ENCODE data around the gene TRIM67. TPM values are rescaled to one million over a fixed set of nuclear protein-coding genes. Genes with fewer than 3 reads are reported as not detected.

TRIM67 gene
- total RNA-seq, 5 donors from 2014 or later (not counting 1 experiment from before 2014, with no cell fraction given) = not detected

DNA sequence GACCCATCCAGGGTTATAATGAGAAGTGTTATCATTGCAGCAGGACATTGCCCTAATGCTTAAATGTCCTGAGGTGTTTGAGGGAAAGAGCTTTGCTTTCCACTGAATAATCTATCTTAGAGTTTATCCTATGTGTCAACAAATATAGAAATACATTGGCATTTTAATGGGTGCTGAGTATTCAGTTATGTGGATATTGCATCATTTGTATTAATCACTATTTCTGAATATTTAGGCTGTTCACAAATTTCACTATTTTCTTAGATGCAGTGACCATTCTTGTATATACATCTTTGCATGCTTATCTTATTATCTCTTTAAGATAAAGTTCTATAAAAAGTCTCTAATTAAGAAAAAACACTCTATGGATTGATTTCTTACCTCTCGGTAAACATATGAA is 18.2 kb downstream of the TRIM67 start:
- H3K4me3 ChIP-seq (ENCODE audit: control insufficient read depth in 1 of 2, extremely low read depth in 1 of 2, low read length in 1 of 2) = no peak overlapping the region
- H3K27me3 Mint-ChIP-seq = peaks cover 47 to 65% of the 10 kb centered on the region in 2 donors
- ATAC-seq (replicated peaks in 1 of 4) (no peak), DNase-seq (no peak)
- H3K4me1 ChIP-seq (ENCODE audit: control insufficient read depth in 1 of 2, extremely low read depth in 1 of 2, insufficient read depth in 2 of 2, low read length in 2 of 2) = no peaks in the 10 kb centered on the region
- H3K27ac ChIP-seq (ENCODE audit: low read length) = no peak overlapping the region
- POLR2A ChIA-PET = no interaction called here
- H3K36me3 ChIP-seq (ENCODE audit: control insufficient read depth in 2 of 2, extremely low read depth in 1 of 2, insufficient read depth in 1 of 2, low read length in 1 of 2) = no peaks in the 10 kb centered on the region
- H3K27ac Mint-ChIP-seq = no peak overlapping the region
- H3K36me3 Mint-ChIP-seq = no peaks in the 10 kb centered on the region
- no peaks in the 10 kb centered on the region for H3K9me3 Mint-ChIP-seq
- CTCF ChIA-PET = no interaction called here
- H3K4me3 Mint-ChIP-seq = no peak overlapping the region
- H3K4me1 Mint-ChIP-seq = no peaks in the 10 kb centered on the region
- H3K9me3 ChIP-seq = no peaks in the 10 kb centered on the region
- no CpG with 5 or more reads among the region's 1 CpG for WGBS (ENCODE audit: insufficient coverage)
- H3K27me3 ChIP-seq (replicated peaks in 1 of 2; ENCODE audit: control insufficient read depth in 2 of 2, extremely low read depth in 1 of 2, insufficient read depth in 2 of 2, low read length in 1 of 2) = peaks cover 4 to 26% of the 10 kb centered on the region in 2 experiments

DNA sequence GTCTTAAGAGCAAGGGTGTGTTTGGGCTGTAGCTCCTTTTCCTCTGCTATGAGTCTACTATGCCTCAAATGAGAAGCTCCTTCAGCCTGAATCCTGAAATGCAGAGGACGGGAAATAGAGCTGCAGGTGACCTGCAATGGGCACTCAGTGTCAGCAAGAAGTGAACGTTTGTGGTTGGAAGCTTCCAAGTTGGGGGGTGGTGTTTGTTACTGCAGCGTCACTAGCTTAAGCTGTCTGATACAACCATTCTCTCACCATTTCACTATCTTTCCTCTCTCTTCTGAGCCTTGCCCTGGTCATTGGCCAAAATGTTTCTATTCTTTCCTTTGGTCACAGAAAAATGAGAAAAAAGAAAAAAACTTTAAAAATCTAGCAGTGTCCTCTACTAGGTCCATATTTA is 19.4 kb downstream of the TRIM67 start:
- H3K4me1 Mint-ChIP-seq = no peaks in the 10 kb centered on the region
- no CpG with 5 or more reads among the region's 3 CpGs for WGBS (ENCODE audit: insufficient coverage)
- ChIA-PET CTCF (interaction anchor here in 1 of 2 donors (0.7 kb wide), 1 partner anchor 24 kb away, joined by 3 read pairs; no protein-coding TSS in a partner anchor), POLR2A (no interaction called here)
- H3K36me3 Mint-ChIP-seq = no peaks in the 10 kb centered on the region
- DNase-seq (no peak), ATAC-seq (replicated peaks in 1 of 4) (no peak)
- Histone ChIP-seq H3K27me3 (replicated peaks in 1 of 2; ENCODE audit: control insufficient read depth in 2 of 2, extremely low read depth in 1 of 2, insufficient read depth in 2 of 2, low read length in 1 of 2) (peaks cover 3 to 38% of the 10 kb centered on the region in 2 experiments), H3K36me3 (ENCODE audit: control insufficient read depth in 2 of 2, extremely low read depth in 1 of 2, insufficient read depth in 1 of 2, low read length in 1 of 2) (no peaks in the 10 kb centered on the region), H3K27ac (ENCODE audit: low read length) (no peak overlapping the region), H3K4me3 (ENCODE audit: control insufficient read depth in 1 of 2, extremely low read depth in 1 of 2, low read length in 1 of 2) (no peak overlapping the region), H3K9me3 (no peaks in the 10 kb centered on the region), H3K4me1 (ENCODE audit: control insufficient read depth in 1 of 2, extremely low read depth in 1 of 2, insufficient read depth in 2 of 2, low read length in 2 of 2) (no peaks in the 10 kb centered on the region)
- H3K27ac Mint-ChIP-seq = no peak overlapping the region
- H3K9me3 Mint-ChIP-seq = no peaks in the 10 kb centered on the region
- H3K4me3 Mint-ChIP-seq = no peak overlapping the region
- peaks cover 40 to 63% of the 10 kb centered on the region in 2 donors for H3K27me3 Mint-ChIP-seq

DNA sequence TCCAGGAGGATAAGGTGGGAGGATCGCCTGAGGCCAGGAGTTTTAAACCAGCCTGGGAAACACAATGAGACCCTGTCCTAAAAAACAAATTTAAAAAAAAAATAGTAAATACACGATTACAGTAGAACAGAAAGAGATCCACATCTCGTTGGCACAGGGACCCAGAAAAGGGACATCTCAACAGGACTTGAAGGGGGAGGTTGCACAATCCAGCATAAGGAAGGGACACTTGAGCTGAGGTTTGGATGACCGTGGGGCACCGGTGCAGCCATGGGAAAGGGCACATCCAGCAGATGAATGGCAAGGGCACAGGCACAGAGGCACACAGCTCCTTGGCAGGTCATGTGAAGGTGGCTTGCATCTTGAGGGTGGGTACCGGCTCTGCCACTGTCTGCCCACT is 20.5 kb downstream of the TRIM67 start:
- H3K4me3 Mint-ChIP-seq = no peak overlapping the region
- Histone ChIP-seq H3K36me3 (ENCODE audit: control insufficient read depth in 2 of 2, extremely low read depth in 1 of 2, insufficient read depth in 1 of 2, low read length in 1 of 2) (no peaks in the 10 kb centered on the region), H3K9me3 (no peaks in the 10 kb centered on the region), H3K4me3 (ENCODE audit: control insufficient read depth in 1 of 2, extremely low read depth in 1 of 2, low read length in 1 of 2) (no peak overlapping the region), H3K4me1 (ENCODE audit: control insufficient read depth in 1 of 2, extremely low read depth in 1 of 2, insufficient read depth in 2 of 2, low read length in 2 of 2) (no peaks in the 10 kb centered on the region), H3K27ac (ENCODE audit: low read length) (no peak overlapping the region), H3K27me3 (replicated peaks in 1 of 2; ENCODE audit: control insufficient read depth in 2 of 2, extremely low read depth in 1 of 2, insufficient read depth in 2 of 2, low read length in 1 of 2) (peaks cover 3 to 40% of the 10 kb centered on the region in 2 experiments)
- WGBS (ENCODE audit: insufficient coverage) = 72% methylated on average over 5 of the region's 6 CpGs
- no peak for ATAC-seq (replicated peaks in 1 of 4)
- ChIA-PET POLR2A (no interaction called here), CTCF (no interaction called here)
- no peak overlapping the region for H3K27ac Mint-ChIP-seq
- no peaks in the 10 kb centered on the region for H3K9me3 Mint-ChIP-seq
- no peak for DNase-seq
- H3K4me1 Mint-ChIP-seq = no peaks in the 10 kb centered on the region
- H3K36me3 Mint-ChIP-seq = no peaks in the 10 kb centered on the region
- H3K27me3 Mint-ChIP-seq = peaks cover 40 to 65% of the 10 kb centered on the region in 2 donors

GRCh38 chr1:231183639-231184590 is 22.1 kb downstream of the TRIM67 start:
- H3K4me3 Mint-ChIP-seq = no peak overlapping the region
- ChIA-PET POLR2A (no interaction called here), CTCF (interaction anchor here in 1 of 2 donors (0.6 kb wide), 1 partner anchor 90 kb away, joined by 3 read pairs; no protein-coding TSS in a partner anchor)
- no peaks in the 10 kb centered on the region for H3K4me1 ChIP-seq (ENCODE audit: control insufficient read depth in 1 of 2, extremely low read depth in 1 of 2, insufficient read depth in 2 of 2, low read length in 2 of 2)
- H3K27me3 ChIP-seq (replicated peaks in 1 of 2; ENCODE audit: control insufficient read depth in 2 of 2, extremely low read depth in 1 of 2, insufficient read depth in 2 of 2, low read length in 1 of 2) = peaks cover 3 to 49% of the 10 kb centered on the region in 2 experiments
- H3K27ac ChIP-seq (ENCODE audit: low read length) = no peak overlapping the region
- DNase-seq (no peak), ATAC-seq (replicated peaks in 1 of 4) (no peak)
- no peak overlapping the region for H3K4me3 ChIP-seq (ENCODE audit: control insufficient read depth in 1 of 2, extremely low read depth in 1 of 2, low read length in 1 of 2)
- no peaks in the 10 kb centered on the region for H3K9me3 ChIP-seq
- no peaks in the 10 kb centered on the region for H3K36me3 ChIP-seq (ENCODE audit: control insufficient read depth in 2 of 2, extremely low read depth in 1 of 2, insufficient read depth in 1 of 2, low read length in 1 of 2)
- no peaks in the 10 kb centered on the region for H3K9me3 Mint-ChIP-seq
- H3K27ac Mint-ChIP-seq = no peak overlapping the region
- peaks cover 44 to 72% of the 10 kb centered on the region in 2 donors for H3K27me3 Mint-ChIP-seq
- H3K36me3 Mint-ChIP-seq = no peaks in the 10 kb centered on the region
- 65% methylated on average over 10 of the region's 13 CpGs for WGBS (ENCODE audit: insufficient coverage)
- no peaks in the 10 kb centered on the region for H3K4me1 Mint-ChIP-seq

- CTCF ChIA-PET = no interaction called here
- DNase-seq (no peak), ATAC-seq (replicated peaks in 1 of 4) (no peak)
- Histone ChIP-seq H3K4me1 (ENCODE audit: control insufficient read depth in 1 of 2, extremely low read depth in 1 of 2, insufficient read depth in 2 of 2, low read length in 2 of 2) (no peaks in the 10 kb centered on the region), H3K9me3 (no peaks in the 10 kb centered on the region), H3K36me3 (ENCODE audit: control insufficient read depth in 2 of 2, extremely low read depth in 1 of 2, insufficient read depth in 1 of 2, low read length in 1 of 2) (no peaks in the 10 kb centered on the region), H3K27me3 (replicated peaks in 1 of 2; ENCODE audit: control insufficient read depth in 2 of 2, extremely low read depth in 1 of 2, insufficient read depth in 2 of 2, low read length in 1 of 2) (peaks cover 3 to 47% of the 10 kb centered on the region in 2 experiments), H3K27ac (ENCODE audit: low read length) (no peak overlapping the region), H3K4me3 (ENCODE audit: control insufficient read depth in 1 of 2, extremely low read depth in 1 of 2, low read length in 1 of 2) (no peak overlapping the region)
- H3K9me3 Mint-ChIP-seq = no peaks in the 10 kb centered on the region
- H3K4me1 Mint-ChIP-seq = no peaks in the 10 kb centered on the region
- WGBS (ENCODE audit: insufficient coverage) = 91% methylated on average over 1 of the region's 6 CpGs
- H3K27ac Mint-ChIP-seq = no peak overlapping the region
- POLR2A ChIA-PET = no interaction called here
- H3K36me3 Mint-ChIP-seq = no peaks in the 10 kb centered on the region
- peaks cover 40 to 66% of the 10 kb centered on the region in 2 donors for H3K27me3 Mint-ChIP-seq
- no peak overlapping the region for H3K4me3 Mint-ChIP-seq
Observed at GRCh38 chr1:231184891-231185290, 23.0 kb downstream of the TRIM67 start.

DNA sequence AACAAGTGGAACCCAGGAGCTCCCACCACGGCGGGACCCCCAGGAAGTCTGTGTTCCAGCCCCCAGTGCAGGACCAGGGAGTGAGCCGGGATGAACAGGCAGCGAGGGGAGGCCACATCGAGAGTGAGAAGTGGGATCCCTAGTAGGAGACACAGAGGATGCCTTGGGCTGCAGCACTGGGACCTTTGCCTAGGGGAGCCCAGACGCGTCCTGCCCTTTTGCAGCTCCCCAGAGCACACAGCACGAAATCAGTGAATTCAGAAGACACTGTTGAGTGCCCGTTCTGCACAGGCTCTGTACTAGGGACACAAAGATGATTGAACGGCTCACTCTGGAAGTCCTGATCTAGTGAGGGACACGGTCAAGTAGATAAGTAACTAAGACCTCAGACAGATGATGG is 23.5 kb downstream of the TRIM67 start:
- peaks cover 3 to 47% of the 10 kb centered on the region in 2 experiments for H3K27me3 ChIP-seq (replicated peaks in 1 of 2; ENCODE audit: control insufficient read depth in 2 of 2, extremely low read depth in 1 of 2, insufficient read depth in 2 of 2, low read length in 1 of 2)
- DNase-seq = no peak
- WGBS (ENCODE audit: insufficient coverage) = 86% methylated on average over 9 of the region's 11 CpGs
- H3K36me3 ChIP-seq (ENCODE audit: control insufficient read depth in 2 of 2, extremely low read depth in 1 of 2, insufficient read depth in 1 of 2, low read length in 1 of 2) = no peaks in the 10 kb centered on the region
- no peak overlapping the region for H3K4me3 ChIP-seq (ENCODE audit: control insufficient read depth in 1 of 2, extremely low read depth in 1 of 2, low read length in 1 of 2)
- H3K9me3 ChIP-seq = no peaks in the 10 kb centered on the region
- ChIA-PET POLR2A (no interaction called here), CTCF (no interaction called here)
- no peak overlapping the region for H3K27ac ChIP-seq (ENCODE audit: low read length)
- H3K4me1 ChIP-seq (ENCODE audit: control insufficient read depth in 1 of 2, extremely low read depth in 1 of 2, insufficient read depth in 2 of 2, low read length in 2 of 2) = no peaks in the 10 kb centered on the region
- Mint-ChIP-seq H3K27me3 (peaks cover 38 to 65% of the 10 kb centered on the region in 2 donors), H3K4me1 (no peaks in the 10 kb centered on the region), H3K9me3 (no peaks in the 10 kb centered on the region), H3K27ac (no peak overlapping the region), H3K4me3 (no peak overlapping the region), H3K36me3 (no peaks in the 10 kb centered on the region)
- no peak for ATAC-seq (replicated peaks in 1 of 4)
